HUES64 (cell line): ENCODE measurements around the gene HACD2.
"Not testable (repeated sequence)": the region's sequence is repeated elsewhere in the genome, so short reads cannot be mapped to it uniquely, and the experiment has no call there.

ENCODE experiments used
- H3K27ac ChIP-seq: 2 replicates; pipeline ENCODE4 v1.7.0; 2013; ENCODE audit warnings: low read depth, low read length, inconsistent platforms
- H3K27me3 ChIP-seq: 2 replicates; pipeline ENCODE4 v1.6.1; 2013; ENCODE audit warnings: mild to moderate bottlenecking, low read length; ENCODE audit not compliant: insufficient read depth
- H3K36me3 ChIP-seq: 2 replicates; pipeline ENCODE4 v1.6.1; 2013; ENCODE audit warnings: mild to moderate bottlenecking, low read length; ENCODE audit not compliant: insufficient read depth
- H3K4me1 ChIP-seq: 2 replicates; pipeline ENCODE4 v1.6.1; 2013; ENCODE audit warnings: mild to moderate bottlenecking, low read length, moderate library complexity; ENCODE audit not compliant: insufficient read depth
- H3K4me3 ChIP-seq: 2 replicates; pipeline ENCODE4 v1.5.1; 2013; ENCODE audit warnings: mild to moderate bottlenecking, low read length, moderate library complexity
- H3K9ac ChIP-seq: 2 replicates; pipeline ENCODE4 v1.6.1; 2013; ENCODE audit warnings: mild to moderate bottlenecking, low read depth, low read length
- H3K9me3 ChIP-seq: 2 replicates; pipeline ENCODE4 v1.6.1; 2013; ENCODE audit warnings: low read depth, low read length; ENCODE audit not compliant: insufficient read depth
- WGBS: fragments of 150-250, 120-280 bp; methylation state at CpG from one replicate; pipeline ENCODE4 v1.1.7; 2013; ENCODE audit warnings: missing lambda C conversion rate; 5-methylcytosine and 5-hydroxymethylcytosine counted together

Gene HACD2

DNA sequence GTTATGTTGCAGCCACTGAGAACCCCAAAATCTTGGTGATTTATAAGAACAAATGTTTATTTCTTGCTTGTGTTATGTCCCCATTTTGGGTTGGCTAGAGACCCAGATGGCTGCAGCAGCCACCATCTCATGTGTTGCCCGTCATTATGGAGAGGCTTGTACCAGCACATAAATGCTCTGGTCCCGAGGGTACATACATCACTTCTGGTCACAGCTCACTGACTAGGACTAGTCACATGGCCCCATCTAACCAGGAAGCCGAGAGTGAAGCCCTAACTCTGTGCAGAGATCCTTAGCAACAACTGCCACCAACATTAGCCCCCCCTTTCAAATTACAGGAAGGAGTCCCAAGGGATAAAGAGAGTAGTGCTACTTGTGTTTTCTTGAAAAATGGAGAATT is 25.5 kb upstream of the HACD2 start:
- 94% methylated on average over 3 of the region's 3 CpGs for WGBS
- no peak overlapping the region for H3K9ac ChIP-seq
- H3K27ac ChIP-seq: no peak overlapping the region
- H3K4me1 ChIP-seq: peaks cover 4% of the 10 kb centered on the region; the same call in 1 of the 2 replicates
- H3K36me3 ChIP-seq: peaks cover 19% of the 10 kb centered on the region
- no peaks in the 10 kb centered on the region for H3K9me3 ChIP-seq
- H3K4me3 ChIP-seq: no peak overlapping the region
- no peaks in the 10 kb centered on the region for H3K27me3 ChIP-seq

DNA sequence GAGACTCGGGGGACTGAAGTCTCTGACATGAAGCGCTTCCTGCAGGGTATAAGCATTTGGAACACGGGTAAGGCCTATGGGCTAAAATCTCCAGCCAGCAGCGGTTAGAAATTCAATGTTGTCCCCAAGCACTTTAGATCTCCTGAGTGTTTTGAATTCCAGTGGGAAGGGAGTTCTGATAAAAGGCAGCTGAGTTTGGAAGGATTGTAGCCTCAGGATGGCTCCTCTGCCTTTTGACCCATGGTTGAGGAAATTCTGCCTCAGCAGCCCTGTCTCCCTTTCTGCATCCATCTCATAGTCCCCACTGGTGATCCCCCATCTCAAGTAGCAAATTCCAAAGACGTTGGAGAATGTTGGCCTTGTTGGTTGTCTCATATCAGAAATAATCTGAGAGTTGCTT is 24.2 kb upstream of the HACD2 start:
- no peak overlapping the region for H3K9ac ChIP-seq
- no peak overlapping the region for H3K27ac ChIP-seq
- peaks cover 19% of the 10 kb centered on the region for H3K36me3 ChIP-seq
- H3K4me1 ChIP-seq: peaks cover 4% of the 10 kb centered on the region; the same call in 1 of the 2 replicates
- no peaks in the 10 kb centered on the region for H3K9me3 ChIP-seq
- 91% methylated on average over 5 of the region's 5 CpGs for WGBS
- no peaks in the 10 kb centered on the region for H3K27me3 ChIP-seq
- H3K4me3 ChIP-seq: no peak overlapping the region

DNA sequence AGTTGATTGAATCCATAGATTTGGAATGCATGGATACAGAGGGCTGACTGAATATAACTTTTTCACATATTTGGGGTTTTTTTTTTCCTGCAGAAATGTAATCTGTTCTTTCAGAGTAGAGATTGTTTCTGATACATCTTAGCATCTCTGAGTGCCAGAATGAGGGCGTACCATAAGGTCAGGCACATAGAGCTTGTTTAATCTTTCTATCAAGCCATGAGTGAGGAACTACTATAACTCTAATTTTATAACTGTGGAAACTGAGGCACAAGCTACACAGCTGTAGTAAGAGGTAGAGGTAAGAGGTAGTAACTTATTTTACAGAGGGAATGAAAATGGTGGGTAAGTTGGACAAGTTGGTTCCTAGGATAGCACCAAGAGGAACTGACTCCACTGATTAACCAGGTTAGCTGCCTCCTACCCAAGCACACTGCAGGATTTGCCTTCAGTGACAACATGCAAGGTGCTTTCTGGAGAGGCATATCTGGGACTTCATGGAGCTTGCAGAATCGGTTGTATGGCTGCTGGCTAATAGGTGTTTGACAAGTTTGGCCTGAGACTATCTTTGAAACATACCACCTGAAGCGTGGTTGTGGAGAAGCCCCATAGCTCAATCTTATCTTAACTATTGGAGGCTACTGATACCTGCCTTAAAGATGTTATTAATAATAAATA is 23.5 kb upstream of the HACD2 start:
- H3K36me3 ChIP-seq: peaks cover 16% of the 10 kb centered on the region
- no peaks in the 10 kb centered on the region for H3K9me3 ChIP-seq
- no peak overlapping the region for H3K4me3 ChIP-seq
- WGBS: 82% methylated on average over 2 of the region's 3 CpGs
- no peak overlapping the region for H3K27ac ChIP-seq
- no peak overlapping the region for H3K9ac ChIP-seq
- peaks cover 4% of the 10 kb centered on the region; the same call in 1 of the 2 replicates for H3K4me1 ChIP-seq
- no peaks in the 10 kb centered on the region for H3K27me3 ChIP-seq

DNA sequence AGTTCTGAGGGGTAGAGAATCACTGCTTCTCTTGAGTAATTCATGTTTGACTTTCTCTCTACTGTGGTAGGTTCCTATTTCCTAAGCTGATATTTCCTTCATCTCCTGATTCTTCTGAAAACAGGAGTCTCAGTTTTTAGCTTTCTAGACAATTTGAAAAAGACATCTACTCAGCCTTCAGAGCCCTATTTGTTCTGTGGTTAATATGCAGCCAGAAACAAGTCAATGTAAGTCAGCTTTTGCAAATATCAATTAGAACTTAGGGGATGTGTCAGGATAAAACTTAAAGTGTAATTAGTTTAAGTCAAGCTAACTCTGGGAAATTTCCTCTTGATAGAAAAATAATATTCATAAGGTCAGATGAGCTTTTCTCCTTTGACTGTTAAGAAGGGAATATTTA is 21.7 kb upstream of the HACD2 start:
- Histone ChIP-seq H3K4me1 (peaks cover 4% of the 10 kb centered on the region; the same call in 1 of the 2 replicates), H3K27ac (no peak overlapping the region; the same call in 1 of the 2 replicates), H3K36me3 (peaks cover 4% of the 10 kb centered on the region)

DNA sequence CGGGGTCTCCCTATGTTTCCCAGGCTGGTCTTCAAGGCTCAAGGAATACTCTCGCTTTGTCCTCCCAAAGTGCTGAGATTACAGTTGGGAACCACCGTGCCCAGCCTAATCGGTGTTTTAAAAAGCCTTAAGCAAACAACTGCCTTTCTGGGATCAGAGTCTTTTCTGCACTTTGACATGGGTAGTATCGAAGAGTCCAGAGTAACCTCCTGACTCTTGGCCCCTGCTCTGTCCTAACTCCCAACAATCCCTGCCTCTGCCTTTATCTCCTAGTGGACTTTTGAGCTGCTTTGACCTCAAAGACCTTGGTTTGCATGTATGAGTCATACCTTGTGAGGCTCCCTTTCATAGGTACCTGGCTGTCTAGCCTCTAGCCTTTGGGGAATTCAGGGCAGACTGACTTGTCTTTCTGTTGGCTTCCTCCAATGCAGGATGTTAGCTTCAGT is 21.0 kb upstream of the HACD2 start:
- H3K27me3 ChIP-seq: no peaks in the 10 kb centered on the region
- 91% methylated on average over 5 of the region's 5 CpGs for WGBS
- H3K36me3 ChIP-seq: no peaks in the 10 kb centered on the region
- H3K4me3 ChIP-seq: no peak overlapping the region
- H3K9ac ChIP-seq: no peak overlapping the region
- H3K27ac ChIP-seq: no peak overlapping the region
- no peaks in the 10 kb centered on the region for H3K9me3 ChIP-seq
- peaks cover 4% of the 10 kb centered on the region; the same call in 1 of the 2 replicates for H3K4me1 ChIP-seq

More for the DNA sequence above, 21.7 kb upstream of the HACD2 start:
- Histone ChIP-seq H3K9me3 (no peaks in the 10 kb centered on the region), H3K4me3 (no peak overlapping the region), H3K9ac (no peak overlapping the region), H3K27me3 (no peaks in the 10 kb centered on the region)

DNA sequence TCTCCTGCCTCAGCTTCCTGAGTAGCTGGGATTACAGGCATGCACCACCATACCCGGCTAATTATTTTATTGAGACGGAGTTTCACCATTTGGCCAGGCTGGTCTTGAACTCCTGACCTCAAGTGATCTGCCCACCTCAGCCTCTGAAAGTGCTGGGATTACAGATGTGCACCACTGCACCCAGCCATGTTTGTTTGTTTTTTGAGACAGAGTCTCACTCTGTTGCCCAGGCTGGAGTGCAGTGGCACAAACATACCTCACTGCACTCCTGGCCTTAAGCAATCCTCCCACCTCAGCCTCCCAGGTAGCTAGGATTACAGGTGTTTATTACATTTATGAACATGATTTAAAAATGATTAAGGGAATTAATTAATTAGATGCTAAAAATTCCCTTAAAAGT is 18.3 kb upstream of the HACD2 start:
- not testable (repeated sequence) for H3K9me3 ChIP-seq, H3K27me3 ChIP-seq, H3K4me1 ChIP-seq, H3K9ac ChIP-seq, H3K27ac ChIP-seq, H3K4me3 ChIP-seq, H3K36me3 ChIP-seq
- WGBS: 72% methylated on average over 2 of the region's 2 CpGs

DNA sequence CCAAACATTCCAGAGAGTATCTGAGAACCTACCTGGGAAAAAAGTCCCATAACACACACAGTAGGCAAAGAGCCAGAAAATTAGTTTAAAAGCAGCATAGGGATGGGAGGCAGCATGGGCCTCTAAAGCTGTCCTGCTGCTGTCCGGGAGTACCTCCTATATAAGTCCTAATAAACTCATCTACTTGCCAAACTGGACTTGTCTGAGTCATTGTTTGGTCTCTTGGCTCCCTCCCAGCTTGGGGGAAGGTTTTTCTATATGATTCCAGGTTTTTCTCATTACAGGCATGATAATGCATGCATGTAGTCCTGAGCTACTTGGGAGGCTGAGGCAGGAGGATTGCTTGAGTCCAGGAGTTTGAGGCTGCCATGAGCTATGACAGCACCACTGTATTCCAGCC is 17.5 kb upstream of the HACD2 start:
- 100% methylated on average over 1 of the region's 1 CpG for WGBS
- Histone ChIP-seq H3K27me3 (no peaks in the 10 kb centered on the region), H3K27ac (no peak overlapping the region)

DNA sequence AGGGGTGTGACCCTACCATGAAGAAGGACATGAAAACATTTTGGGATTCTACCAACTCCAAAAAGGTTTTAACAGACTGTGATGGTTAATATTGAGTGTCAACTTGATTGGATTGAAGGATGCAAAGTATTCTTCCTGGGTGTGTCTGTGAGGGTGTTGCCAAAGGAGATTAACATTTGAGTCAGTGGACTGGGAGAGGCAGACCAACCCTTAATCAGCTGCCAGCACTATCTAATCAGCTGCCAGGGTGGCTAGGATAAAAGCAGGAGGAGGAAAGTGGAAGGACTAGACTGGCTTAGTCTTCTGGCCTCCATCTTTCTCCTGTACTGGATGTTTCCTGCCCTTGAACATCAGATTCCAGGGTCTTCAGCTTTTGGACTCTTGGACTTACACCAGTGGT is 16.0 kb upstream of the HACD2 start:
- H3K4me3 ChIP-seq, H3K27ac ChIP-seq, H3K9me3 ChIP-seq, H3K9ac ChIP-seq, H3K36me3 ChIP-seq, H3K4me1 ChIP-seq, H3K27me3 ChIP-seq: not testable (repeated sequence)

More for the DNA sequence above, 17.5 kb upstream of the HACD2 start:
- H3K9ac ChIP-seq: no peak overlapping the region
- H3K36me3 ChIP-seq: no peaks in the 10 kb centered on the region
- no peaks in the 10 kb centered on the region for H3K9me3 ChIP-seq
- H3K4me1 ChIP-seq: peaks cover 4% of the 10 kb centered on the region; the same call in 1 of the 2 replicates
- H3K4me3 ChIP-seq: no peak overlapping the region

DNA sequence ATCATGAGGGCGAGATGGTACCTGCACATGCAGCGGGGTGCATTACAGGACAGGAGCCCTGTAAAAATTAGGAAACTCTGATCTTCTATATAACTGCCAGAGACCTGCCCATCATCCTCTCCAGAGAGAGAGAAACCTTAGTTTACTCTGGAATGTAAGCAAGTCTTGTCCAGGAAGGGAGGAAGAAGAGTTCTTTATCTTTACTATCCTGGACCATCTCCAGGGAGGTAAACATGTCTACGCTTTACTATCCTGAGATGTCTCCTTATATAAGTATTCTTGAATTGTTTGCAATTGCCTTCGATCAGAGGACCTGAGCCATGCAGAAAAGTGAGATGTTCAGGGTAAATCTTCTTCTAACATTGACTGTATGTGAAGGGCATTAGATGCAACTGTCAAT is 12.7 kb upstream of the HACD2 start:
- 94% methylated on average over 4 of the region's 4 CpGs for WGBS
- no peaks in the 10 kb centered on the region for H3K4me1 ChIP-seq
- no peaks in the 10 kb centered on the region for H3K9me3 ChIP-seq
- H3K27ac ChIP-seq: no peak overlapping the region
- H3K4me3 ChIP-seq: no peak overlapping the region
- no peaks in the 10 kb centered on the region for H3K27me3 ChIP-seq
- no peak overlapping the region for H3K9ac ChIP-seq
- no peaks in the 10 kb centered on the region for H3K36me3 ChIP-seq

DNA sequence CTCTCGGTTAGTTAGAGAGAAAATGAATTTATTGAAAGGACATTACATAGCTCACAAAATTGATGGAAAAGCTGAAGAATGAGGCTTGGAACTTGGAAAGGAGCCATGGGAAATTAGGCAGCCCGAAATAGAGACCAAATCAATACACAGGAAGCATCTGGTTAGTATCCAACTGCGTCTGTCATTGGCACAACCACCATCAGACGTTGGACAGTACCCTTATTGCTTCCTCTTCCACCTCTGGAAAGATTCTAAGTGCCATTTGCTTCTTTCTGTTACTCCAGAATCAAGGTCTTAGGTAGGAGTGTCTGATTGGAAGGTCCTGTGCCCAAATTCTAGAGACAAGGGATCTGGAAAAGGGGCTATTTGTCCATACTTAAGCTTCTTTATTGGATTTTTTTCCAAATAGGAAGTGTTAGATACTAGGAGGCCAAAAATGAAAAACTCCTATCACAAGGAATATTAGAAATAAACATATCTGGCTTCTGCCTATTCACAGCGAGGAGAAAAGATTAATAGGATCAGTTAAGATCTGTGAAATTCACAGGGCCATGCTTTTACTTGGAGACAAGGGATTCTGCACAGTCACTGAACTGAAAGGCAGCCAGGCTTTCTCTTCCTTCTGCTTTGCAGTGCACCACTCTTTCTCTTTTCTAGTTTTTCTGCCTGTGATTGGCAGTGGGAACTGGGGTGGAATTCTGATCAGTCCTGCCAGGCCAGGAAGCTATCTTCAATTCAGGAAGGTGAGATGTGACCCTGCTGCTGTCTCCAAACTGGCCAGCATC is 10.7 kb upstream of the HACD2 start:
- Histone ChIP-seq H3K9ac (no peak overlapping the region), H3K9me3 (peaks cover 7% of the 10 kb centered on the region), H3K4me1 (no peaks in the 10 kb centered on the region), H3K27ac (no peak overlapping the region), H3K4me3 (no peak overlapping the region), H3K27me3 (no peaks in the 10 kb centered on the region), H3K36me3 (peaks cover under 1% of the 10 kb centered on the region; the same call in 1 of the 2 replicates)
- 90% methylated on average over 5 of the region's 5 CpGs for WGBS

DNA sequence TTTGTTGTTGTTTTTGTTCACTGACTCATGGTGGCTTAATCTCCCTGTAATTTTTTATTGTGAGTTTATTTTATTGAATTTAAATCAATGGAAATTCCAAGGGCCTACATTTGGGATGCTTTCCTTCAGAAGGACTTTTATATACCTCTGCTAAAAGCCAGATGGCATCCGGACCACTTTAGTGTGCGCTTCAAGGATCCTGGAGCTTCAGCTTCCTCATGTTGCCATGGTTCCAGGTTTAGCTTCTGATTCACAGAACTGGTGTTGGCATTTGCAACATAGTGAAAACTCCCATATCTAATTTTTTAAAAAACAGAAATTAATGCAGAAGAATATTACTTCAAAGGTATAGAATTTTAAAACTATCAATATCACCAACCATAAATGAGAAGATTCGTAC is 8.5 kb upstream of the HACD2 start:
- no peaks in the 10 kb centered on the region for H3K4me1 ChIP-seq
- no peak overlapping the region for H3K9ac ChIP-seq
- WGBS: 95% methylated on average over 2 of the region's 3 CpGs
- no peaks in the 10 kb centered on the region for H3K27me3 ChIP-seq
- no peak overlapping the region for H3K4me3 ChIP-seq
- H3K36me3 ChIP-seq: peaks cover 10% of the 10 kb centered on the region; the same call in 1 of the 2 replicates
- H3K9me3 ChIP-seq: peaks cover 18% of the 10 kb centered on the region
- H3K27ac ChIP-seq: no peak overlapping the region
